ENCODE results near the gene MEI1.

Gene MEI1

DNA sequence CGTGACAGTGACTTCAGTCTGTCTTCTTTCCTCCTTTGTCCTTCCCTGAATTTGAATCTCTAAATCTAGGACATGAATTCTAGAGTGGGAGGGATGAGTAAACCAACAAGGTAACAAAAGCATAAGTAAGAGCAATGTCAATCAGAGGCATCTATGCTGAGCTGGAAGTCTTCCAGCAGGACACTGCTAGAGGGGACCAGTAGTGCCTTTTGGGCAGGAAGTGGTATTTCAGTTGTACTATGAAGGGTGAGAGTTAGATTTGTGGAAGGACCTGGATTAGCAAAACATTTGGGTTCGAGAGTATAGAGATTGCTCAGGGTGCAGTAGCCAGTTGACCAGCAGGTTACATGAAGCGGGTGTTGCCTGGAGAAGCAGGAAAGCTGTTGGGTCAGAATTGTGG, 40.3 kb downstream of the MEI1 start:
- TF ChIP-seq JUND (IDR thresholded peaks at IDR 0.05; ENCODE audit: low read depth): no peak
- in situ Hi-C loops (cut with HindIII; ENCODE audit: low pct_unique_long_range_greater_than_20kb, low sequenced_read_pairs): no loop called here
- DNase-seq (ENCODE audit: low read depth in 1 of 2, low spot score in 1 of 2): no peak

DNA sequence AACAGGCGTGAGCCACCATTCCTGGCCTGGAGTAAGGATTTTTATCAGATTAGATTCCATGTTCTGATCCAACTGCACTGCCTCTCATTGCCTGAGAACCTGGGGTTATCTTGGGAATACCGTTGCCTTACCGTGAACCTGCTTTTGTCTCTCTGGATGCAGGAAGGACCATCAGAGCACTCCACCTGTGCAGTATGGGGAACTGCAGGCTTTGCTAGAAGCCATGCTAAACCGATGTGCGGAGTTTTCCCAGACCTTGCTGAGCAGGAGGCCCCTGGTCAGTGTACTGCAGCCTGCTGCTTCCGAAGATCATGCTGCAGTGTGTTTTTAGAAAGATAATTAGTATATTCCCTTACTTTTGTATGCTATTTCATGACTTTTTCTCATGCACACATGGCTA, 43.6 kb downstream of the MEI1 start:
- in situ Hi-C loops (cut with HindIII; ENCODE audit: low pct_unique_long_range_greater_than_20kb, low sequenced_read_pairs): no loop called here

DNA sequence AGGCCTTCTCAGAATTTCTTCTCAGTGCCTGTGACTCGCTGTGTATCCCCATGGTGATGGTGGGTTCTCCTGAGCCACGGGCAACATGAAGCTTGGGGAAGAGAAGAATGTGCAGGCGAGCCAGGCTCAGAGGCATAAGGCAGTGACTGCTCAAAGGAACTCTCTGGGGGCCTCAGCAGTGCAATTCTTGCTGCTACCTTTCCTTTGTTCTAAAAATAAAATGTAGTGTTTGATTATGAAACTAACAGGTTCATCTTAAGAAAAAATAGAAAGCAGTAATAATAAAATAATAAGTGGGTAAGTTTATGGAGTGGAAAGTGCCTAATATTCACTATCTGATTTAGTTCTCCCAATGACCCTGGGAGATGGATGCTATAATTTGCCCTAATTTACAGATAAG, 46.7 kb downstream of the MEI1 start:
- TF ChIP-seq JUND (IDR thresholded peaks at IDR 0.05; ENCODE audit: low read depth): no peak
- in situ Hi-C loops (cut with HindIII; ENCODE audit: low pct_unique_long_range_greater_than_20kb, low sequenced_read_pairs): no loop called here
- no peak for DNase-seq (ENCODE audit: low read depth in 1 of 2, low spot score in 1 of 2)

More for the DNA sequence above, 43.6 kb downstream of the MEI1 start:
- TF ChIP-seq JUND (IDR thresholded peaks at IDR 0.05; ENCODE audit: low read depth): no peak
- no peak for DNase-seq (ENCODE audit: low read depth in 1 of 2, low spot score in 1 of 2)

DNA sequence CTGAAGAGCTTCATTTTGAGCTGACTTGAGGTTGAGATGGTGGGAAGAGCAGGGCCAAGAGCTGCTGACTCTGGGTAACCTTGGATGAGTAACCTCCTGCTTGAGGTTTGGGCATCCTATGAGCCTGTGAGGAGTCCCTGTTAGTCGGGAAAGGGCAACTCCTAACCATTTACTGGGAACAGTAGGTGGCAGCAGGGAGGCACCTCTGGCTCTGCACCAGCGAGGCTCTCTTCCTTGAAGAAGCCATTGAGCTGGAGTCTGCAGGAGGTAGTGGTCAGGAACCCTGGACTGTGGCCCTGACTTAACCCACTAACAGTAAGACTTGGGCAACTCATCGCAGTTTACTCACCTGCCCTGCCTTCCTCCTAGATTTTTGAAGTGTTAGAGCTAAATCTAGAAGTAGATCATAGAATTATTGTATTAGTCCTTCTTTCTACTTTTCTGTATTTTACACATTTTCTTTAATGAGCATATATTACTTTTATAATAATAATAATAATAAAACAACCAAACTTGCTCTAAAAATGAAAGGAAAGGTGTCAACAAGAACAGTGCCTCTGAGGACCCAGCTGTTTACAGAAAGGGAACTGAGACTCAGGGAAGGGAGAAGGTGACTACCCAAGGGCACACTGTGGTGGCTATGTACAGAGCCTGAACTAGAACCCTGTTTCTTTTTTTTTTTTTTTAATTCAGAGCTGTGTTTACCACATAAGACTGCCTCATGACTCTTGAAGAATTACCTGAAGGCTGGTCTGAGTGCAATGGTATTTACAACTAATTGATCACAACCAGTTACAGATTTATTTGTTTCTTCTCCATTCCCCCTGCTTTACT, 47.5 kb downstream of the MEI1 start:
- in situ Hi-C loops (cut with HindIII; ENCODE audit: low pct_unique_long_range_greater_than_20kb, low sequenced_read_pairs): no loop called here
- TF ChIP-seq JUND (IDR thresholded peaks at IDR 0.05; ENCODE audit: low read depth): no peak
- DNase-seq (ENCODE audit: low read depth in 1 of 2, low spot score in 1 of 2): peak; percentile 46 to 80

DNA sequence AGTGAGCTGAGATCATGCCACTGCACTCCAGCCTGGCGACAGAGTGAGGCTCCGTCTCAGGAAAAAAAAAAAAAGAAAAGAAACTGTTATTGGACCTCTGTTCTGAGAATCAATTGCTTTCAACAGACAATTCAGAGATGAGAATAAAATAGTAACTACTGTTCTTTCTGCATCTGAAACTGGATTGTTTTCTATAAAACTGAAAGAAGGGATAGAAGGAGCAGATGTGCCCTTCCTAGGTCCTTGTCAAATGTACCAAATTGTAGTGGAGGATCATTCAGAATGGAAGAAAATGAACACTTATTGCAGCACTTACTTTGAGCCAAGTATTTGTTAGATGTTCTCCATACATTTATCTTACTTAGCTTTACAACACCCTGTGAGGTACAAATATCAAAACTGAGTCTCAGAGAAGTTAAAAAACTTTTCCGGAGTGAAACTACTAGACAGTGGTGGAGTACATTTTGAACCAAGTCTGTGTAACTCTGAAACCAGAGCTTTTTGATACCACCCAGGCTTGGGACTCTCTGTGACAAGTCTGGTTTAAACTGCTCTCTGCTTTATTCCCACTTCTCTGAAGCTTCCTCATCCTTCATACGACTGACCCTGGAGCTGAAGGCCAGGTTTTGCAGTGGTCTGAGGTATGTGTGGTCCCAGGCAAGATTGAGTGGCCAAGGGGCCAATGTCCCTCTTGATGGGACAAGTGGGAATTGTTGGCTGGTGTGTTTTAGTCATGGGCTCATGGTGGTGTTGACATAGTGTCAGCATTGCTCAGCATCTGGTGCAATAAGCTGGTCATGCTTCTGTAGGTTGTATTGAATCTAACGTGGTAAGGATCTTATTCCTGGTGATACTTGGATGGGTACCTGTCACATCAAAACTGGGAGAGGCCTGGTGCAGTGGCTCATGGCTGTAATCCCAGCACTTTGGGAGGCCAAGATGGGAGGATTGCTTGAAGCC, 53.0 kb downstream of the MEI1 start:
- no peak for TF ChIP-seq JUND (IDR thresholded peaks at IDR 0.05; ENCODE audit: low read depth)
- DNase-seq (ENCODE audit: low read depth in 1 of 2, low spot score in 1 of 2): no peak
- in situ Hi-C loops (cut with HindIII; ENCODE audit: low pct_unique_long_range_greater_than_20kb, low sequenced_read_pairs): no loop called here

DNA sequence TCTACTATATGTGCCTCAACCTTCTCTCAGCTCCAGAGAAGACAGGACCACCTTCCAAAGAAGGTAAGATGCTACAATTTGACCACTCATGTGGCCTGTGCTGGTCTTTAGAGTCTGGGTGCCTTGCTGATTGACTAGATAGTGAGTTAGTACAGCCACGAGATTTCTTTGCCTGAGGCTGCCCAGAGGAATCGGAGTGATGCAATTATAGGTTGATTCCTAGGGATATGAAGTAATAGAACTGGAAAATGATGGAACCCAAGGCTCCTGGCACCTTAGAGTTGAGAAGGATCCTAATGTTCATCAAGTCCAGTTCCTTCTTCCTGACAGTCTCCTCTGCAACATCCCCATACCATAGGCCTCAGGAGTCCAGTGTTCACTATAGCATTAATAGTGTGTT, 54.7 kb downstream of the MEI1 start:
- no peak for DNase-seq (ENCODE audit: low read depth in 1 of 2, low spot score in 1 of 2)
- in situ Hi-C loops (cut with HindIII; ENCODE audit: low pct_unique_long_range_greater_than_20kb, low sequenced_read_pairs): no loop called here
- TF ChIP-seq JUND (IDR thresholded peaks at IDR 0.05; ENCODE audit: low read depth): no peak

DNA sequence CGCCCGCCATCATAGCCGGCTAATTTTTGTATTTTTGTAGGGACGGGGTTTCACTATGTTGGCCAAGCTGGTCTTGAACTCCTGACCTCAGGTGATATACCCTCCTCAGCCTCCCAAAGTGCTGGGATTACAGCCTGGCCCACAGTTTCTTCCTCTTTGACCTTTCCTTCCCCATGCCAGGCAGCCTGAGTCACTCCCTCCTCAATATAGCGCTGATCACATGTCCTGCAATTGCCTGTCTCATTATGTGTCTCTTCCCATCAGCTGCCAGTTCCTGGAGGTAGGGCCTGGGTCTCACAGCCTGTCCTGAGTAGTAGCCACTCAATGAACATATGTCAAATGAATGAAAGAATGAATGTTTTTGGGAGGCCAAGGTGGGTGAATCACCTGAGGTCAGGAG, 58.2 kb downstream of the MEI1 start:
- DNase-seq (ENCODE audit: low read depth in 1 of 2, low spot score in 1 of 2): no peak
- no peak for TF ChIP-seq JUND (IDR thresholded peaks at IDR 0.05; ENCODE audit: low read depth)
- in situ Hi-C loops (cut with HindIII; ENCODE audit: low pct_unique_long_range_greater_than_20kb, low sequenced_read_pairs): no loop called here

DNA sequence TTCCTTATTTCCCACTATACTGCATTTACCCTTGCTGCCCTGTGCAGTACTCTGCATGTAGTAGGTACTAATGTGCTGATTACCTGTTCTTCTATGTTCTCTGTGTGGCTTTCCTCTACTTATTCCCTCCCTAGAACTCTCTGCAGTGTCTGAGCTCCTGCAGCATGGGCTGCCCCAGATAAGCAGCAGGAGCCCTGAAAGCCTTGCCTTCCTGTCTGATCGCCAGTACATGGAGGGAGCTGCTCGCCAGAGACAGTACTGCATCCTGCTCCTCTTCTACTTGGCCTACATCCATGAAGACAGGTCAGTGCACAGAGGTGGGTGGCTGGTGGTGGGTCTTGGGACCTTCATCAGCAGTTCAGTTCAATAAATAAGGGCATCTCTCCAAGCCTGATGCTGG, 58.9 kb downstream of the MEI1 start:
- in situ Hi-C loops (cut with HindIII; ENCODE audit: low pct_unique_long_range_greater_than_20kb, low sequenced_read_pairs): no loop called here
- no peak for DNase-seq (ENCODE audit: low read depth in 1 of 2, low spot score in 1 of 2)
- TF ChIP-seq JUND (IDR thresholded peaks at IDR 0.05; ENCODE audit: low read depth): no peak

DNA sequence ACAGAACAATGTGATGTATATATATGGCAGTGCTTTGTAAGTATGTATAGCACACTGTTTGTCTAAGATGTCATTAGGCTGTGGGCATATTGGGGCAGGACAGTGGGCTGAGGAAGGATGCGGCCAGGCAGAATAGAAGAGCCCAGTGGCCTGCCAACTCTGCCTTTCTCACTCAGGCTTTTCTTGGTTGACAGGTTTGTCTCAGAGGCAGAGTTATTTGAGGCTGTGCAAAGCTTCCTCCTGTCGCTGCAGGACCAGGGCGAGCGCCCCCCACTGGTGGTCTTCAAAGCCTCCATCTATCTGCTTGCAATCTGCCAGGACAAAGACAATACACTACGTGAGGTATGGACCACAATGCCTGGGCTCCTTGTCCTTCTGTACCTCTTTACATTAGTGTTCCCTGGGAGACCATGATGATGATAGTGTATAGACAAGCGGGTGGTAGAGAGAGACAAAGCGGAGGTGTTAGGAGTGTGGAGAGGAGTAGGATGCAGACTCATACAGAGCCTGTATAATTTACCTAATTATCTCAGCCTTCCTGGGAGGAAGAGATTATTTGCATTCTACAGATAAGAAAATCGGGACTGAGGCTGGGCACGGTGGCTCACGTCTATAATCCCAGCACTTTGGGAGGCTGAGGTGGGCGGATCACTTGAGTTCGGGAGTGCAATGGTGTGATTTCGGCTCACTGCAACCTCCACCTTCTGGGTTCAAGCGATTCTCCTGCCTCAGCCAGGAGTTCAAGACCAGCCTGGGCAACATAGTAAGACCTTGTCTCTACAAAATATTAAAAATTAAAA, 63.9 kb downstream of the MEI1 start:
- TF ChIP-seq JUND (IDR thresholded peaks at IDR 0.05; ENCODE audit: low read depth): no peak
- peak in 1 of 2 experiments; percentile 62 for DNase-seq (ENCODE audit: low read depth in 1 of 2, low spot score in 1 of 2)
- in situ Hi-C loops (cut with HindIII; ENCODE audit: low pct_unique_long_range_greater_than_20kb, low sequenced_read_pairs): no loop called here

DNA sequence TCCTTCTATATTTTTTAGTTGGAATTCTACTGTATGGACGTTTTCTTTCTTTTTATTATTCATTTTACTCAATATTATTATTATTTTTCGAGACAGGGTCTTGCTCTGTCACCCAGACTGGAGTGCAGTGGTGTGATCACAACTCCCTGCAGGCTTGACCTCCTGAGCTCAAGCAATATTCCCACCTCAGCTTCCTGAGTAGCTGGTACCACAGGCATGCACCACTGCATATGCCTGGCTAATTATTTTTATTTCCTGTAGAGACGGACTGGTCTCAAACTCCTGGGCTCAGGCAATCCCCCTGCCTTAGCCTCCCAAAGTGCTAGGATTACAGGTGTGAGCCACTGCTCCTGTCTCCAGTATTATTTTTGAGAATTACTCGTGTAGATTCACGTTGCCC, 67.2 kb downstream of the MEI1 start:
- TF ChIP-seq JUND (IDR thresholded peaks at IDR 0.05; ENCODE audit: low read depth): no peak
- in situ Hi-C loops (cut with HindIII; ENCODE audit: low pct_unique_long_range_greater_than_20kb, low sequenced_read_pairs): no loop called here
- no peak for DNase-seq (ENCODE audit: low read depth in 1 of 2, low spot score in 1 of 2)

DNA sequence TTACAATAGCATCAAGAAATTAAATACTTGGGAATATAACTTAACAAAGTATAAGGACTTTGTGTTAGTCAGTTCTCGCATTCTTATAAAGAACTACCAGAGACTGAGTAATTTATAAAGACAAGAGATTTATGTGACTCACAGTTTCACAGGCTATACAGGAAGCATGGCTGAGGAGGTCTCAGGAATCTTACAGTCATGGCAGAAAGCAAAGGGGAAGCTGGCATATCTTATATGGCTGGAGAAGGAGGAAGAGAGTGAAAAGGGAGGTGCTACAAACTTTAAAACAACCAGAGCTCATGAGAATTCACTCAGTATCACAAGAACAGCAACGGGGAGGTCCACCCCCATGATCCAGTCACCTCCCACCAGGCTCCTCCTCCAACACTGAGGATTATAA, 69.1 kb downstream of the MEI1 start:
- TF ChIP-seq JUND (IDR thresholded peaks at IDR 0.05; ENCODE audit: low read depth): no peak
- no peak for DNase-seq (ENCODE audit: low read depth in 1 of 2, low spot score in 1 of 2)
- in situ Hi-C loops (cut with HindIII; ENCODE audit: low pct_unique_long_range_greater_than_20kb, low sequenced_read_pairs): no loop called here

DNA sequence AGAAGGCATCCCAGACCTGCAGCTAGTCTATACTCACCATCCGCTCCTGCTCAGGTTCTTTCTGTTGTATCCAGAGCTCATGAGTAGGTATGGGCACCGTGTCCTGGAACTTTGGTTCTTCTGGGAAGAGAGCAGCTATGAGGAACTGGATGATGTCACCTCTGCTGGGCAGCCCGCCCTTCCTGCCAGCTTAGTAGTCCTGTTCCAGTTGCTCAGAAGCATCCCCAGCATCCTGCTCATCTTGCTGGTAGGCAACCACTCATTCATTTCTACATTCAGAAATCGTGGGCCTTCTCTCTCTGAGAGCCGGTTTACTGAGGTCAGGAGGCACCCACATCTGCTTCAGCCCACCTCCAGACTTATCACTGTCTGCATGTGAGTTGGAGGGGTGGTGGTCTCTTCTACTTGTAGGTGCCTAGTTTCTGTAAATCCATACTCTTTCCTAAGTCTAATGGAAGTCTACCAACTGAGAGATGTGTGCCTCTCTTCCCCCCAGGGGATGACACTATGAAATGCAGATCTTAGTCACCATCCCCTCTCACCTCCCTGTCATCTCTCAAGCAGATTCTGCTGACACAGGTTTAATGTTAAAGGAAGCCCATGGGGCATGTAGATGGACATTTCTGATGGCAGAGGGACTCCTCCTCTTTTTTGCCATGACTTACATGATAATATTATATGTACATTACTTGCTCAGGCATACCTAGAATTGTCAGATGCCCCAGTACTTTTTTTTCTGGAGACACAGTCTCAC, 71.6 kb downstream of the MEI1 start:
- in situ Hi-C loops (cut with HindIII; ENCODE audit: low pct_unique_long_range_greater_than_20kb, low sequenced_read_pairs): no loop called here
- TF ChIP-seq JUND (IDR thresholded peaks at IDR 0.05; ENCODE audit: low read depth): no peak
- no peak for DNase-seq (ENCODE audit: low read depth in 1 of 2, low spot score in 1 of 2)
